H1 (cell line): ENCODE data around the gene SH3RF3.

Experiments
- ATF2 ChIP-seq: IDR thresholded peaks from 2 replicates; pipeline ENCODE4 v1.6.1; 2012; ENCODE audit warnings: low read length, inconsistent platforms
- BRCA1 ChIP-seq: IDR thresholded peaks from 2 replicates; pipeline ENCODE4 v1.6.1; 2012; ENCODE audit warnings: low read depth, low read length, improper control_type of control experiment
- CTCF ChIP-seq, 3 experiments: IDR thresholded peaks; 1 replicate in 2 of 3; 2 replicates in 1 of 3; pipeline versions ENCODE4 v1.5.1 to v1.6.1; 2011; ENCODE audit warnings: low read length in 3 of 3, mild to moderate bottlenecking in 3 of 3, inconsistent platforms in 2 of 3, low read depth in 1 of 3, moderate library complexity in 1 of 3; ENCODE audit not compliant: insufficient read depth in 1 of 3; ENCODE audit errors: control extremely low read depth in 1 of 3
- EZH2 ChIP-seq: fragments of 200-600 bp; sonication (generic); IDR thresholded peaks from 2 replicates; pipeline ENCODE4 v1.7.1; 2012; ENCODE audit warnings: low read depth, mild to moderate bottlenecking, moderate library complexity, low read length, inconsistent platforms; ENCODE audit not compliant: severe bottlenecking
- KDM1A ChIP-seq: fragments of 200-600, 300-600 bp; sonication (generic); IDR thresholded peaks from 2 replicates; pipeline ENCODE4 v1.7.1; 2016; ENCODE audit warnings: mild to moderate bottlenecking, low read length, borderline replicate concordance
- MAFK ChIP-seq: IDR thresholded peaks from 2 replicates; pipeline ENCODE4 v1.6.1; 2012; ENCODE audit warnings: low read depth, mild to moderate bottlenecking, improper control_type of control experiment, low read length
- POLR2A ChIP-seq, 2 experiments: IDR thresholded peaks; 1 replicate in 1 of 2; 2 replicates in 1 of 2; pipeline ENCODE4 v1.6.1; 2011; ENCODE audit warnings: low read depth in 2 of 2, low read length in 2 of 2, mild to moderate bottlenecking in 2 of 2; ENCODE audit errors: control extremely low read depth in 1 of 2
- POLR2AphosphoS5 ChIP-seq: IDR thresholded peaks from 2 replicates; pipeline ENCODE4 v1.6.1; 2011; ENCODE audit warnings: low read depth, low read length
- SIN3A ChIP-seq, 2 experiments: IDR thresholded peaks in 1 of 2; conservative IDR thresholded peaks in 1 of 2; 2 replicates each; pipeline ENCODE4 v1.6.1; 2011 to 2012; ENCODE audit warnings: low read length in 2 of 2, improper control_type of control experiment in 1 of 2, low read depth in 1 of 2, mild to moderate bottlenecking in 1 of 2
- SP1 ChIP-seq: IDR thresholded peaks from 2 replicates; pipeline ENCODE4 v1.6.1; 2011; ENCODE audit warnings: low read depth, low read length
- USF2 ChIP-seq: IDR thresholded peaks from 2 replicates; pipeline ENCODE4 v1.6.1; 2011; ENCODE audit warnings: low read length, improper control_type of control experiment

GRCh38 chr2:109481196-109481555 is 352.2 kb downstream of the SH3RF3 start:
- no peak for TF ChIP-seq SIN3A (conservative IDR thresholded peaks at IDR 0.05 in 1 of 2, IDR thresholded peaks at IDR 0.05 in 1 of 2; ENCODE audit: low read depth in 1 of 2, low read length in 2 of 2)
- no peak for TF ChIP-seq KDM1A
- no peak for TF ChIP-seq CTCF (IDR thresholded peaks at IDR 0.05; ENCODE audit: control extremely low read depth in 1 of 3, insufficient read depth in 1 of 3, low read depth in 1 of 3, low read length in 3 of 3)
- no peak for TF ChIP-seq POLR2A (IDR thresholded peaks at IDR 0.05; ENCODE audit: control extremely low read depth in 1 of 2, low read depth in 2 of 2, low read length in 2 of 2)
- TF ChIP-seq BRCA1: no peak
- TF ChIP-seq USF2: no peak
- no peak for TF ChIP-seq MAFK
- no peak for TF ChIP-seq EZH2
- TF ChIP-seq POLR2AphosphoS5: no peak
- no peak for TF ChIP-seq SP1
- no peak for TF ChIP-seq ATF2
